GM18505 (cell line): ENCODE results near the gene NFIB.

Experiments
- ATAC-seq: cut with Tn5 transposase; IDR thresholded peaks from one replicate; pipeline ENCODE4 v1.9.1; 2021; ENCODE audit not compliant: unreplicated experiment
- POLR2A ChIP-seq: IDR thresholded peaks from 4 replicates; pipeline ENCODE4 v1.6.1; 2011; ENCODE audit warnings: borderline replicate concordance; ENCODE audit not compliant: insufficient read depth, insufficient read length; ENCODE audit errors: extremely low read depth

The NFIB gene

DNA sequence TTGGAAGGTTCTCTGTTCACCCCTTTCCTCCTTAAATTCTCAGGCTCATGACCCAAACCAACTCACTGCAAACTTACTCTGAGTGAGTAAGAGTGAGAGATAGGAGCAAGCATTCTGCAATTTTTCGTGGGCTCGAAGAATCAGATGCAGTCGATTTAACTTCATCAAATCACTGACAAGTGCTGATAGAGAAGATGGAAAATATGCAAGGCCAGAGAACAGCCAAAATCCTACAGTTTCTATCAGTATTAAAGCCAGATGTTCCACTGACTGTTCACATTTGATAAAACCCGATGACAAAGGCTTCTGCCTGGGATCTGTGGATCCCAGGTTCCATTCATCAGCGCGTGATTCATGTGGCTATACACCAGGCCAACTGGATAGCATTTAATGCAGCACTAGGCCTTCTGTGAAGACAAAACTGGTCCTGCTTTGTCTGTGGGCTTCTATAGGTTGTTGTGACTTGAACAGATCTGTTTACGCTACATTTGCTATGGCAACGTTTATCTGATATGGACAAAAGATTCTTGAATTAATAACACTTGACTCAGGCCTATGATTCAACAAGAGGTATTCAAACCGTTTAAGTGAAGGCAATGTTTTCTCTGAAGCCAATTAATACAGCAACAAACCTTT lies 251.2 kb downstream of the NFIB start:
- no peak for ATAC-seq

DNA sequence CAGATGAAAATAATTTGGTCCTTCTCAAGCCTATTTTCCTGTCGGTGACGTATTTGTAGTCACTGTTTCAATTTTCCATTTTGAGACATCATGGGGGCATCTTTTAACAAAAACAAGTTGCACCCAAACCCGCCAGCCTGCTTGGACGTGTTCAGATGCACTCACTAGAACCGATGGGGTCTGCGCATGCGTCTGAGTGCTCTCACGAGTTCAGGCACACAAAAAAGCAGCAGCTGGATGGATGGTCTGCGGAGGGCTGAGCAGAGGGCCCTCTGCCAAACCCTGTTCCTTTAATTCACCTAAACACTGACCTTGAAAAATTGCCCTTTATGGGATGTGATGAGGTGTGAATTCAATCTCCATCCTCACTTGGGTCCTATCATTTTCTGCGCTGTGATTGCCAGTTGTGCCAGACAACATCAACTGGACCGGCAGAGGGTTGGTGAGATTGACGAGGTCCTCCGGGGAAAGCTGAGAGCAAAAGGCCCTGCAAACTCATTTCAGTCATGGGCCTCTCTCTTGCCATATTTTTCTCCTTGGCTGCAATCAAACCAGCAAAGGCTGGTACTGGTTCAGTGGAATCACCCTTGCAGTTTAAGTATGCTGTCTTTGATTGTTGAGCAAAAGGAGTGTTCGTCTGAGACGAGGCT lies 251.9 kb downstream of the NFIB start:
- TF ChIP-seq POLR2A: no peak
- ATAC-seq: no peak

More for the DNA sequence above, 251.2 kb downstream of the NFIB start:
- no peak for TF ChIP-seq POLR2A

GRCh38 chr9:14058325-14058688 lies 255.6 kb downstream of the NFIB start:
- no peak for TF ChIP-seq POLR2A
- no peak for ATAC-seq

DNA sequence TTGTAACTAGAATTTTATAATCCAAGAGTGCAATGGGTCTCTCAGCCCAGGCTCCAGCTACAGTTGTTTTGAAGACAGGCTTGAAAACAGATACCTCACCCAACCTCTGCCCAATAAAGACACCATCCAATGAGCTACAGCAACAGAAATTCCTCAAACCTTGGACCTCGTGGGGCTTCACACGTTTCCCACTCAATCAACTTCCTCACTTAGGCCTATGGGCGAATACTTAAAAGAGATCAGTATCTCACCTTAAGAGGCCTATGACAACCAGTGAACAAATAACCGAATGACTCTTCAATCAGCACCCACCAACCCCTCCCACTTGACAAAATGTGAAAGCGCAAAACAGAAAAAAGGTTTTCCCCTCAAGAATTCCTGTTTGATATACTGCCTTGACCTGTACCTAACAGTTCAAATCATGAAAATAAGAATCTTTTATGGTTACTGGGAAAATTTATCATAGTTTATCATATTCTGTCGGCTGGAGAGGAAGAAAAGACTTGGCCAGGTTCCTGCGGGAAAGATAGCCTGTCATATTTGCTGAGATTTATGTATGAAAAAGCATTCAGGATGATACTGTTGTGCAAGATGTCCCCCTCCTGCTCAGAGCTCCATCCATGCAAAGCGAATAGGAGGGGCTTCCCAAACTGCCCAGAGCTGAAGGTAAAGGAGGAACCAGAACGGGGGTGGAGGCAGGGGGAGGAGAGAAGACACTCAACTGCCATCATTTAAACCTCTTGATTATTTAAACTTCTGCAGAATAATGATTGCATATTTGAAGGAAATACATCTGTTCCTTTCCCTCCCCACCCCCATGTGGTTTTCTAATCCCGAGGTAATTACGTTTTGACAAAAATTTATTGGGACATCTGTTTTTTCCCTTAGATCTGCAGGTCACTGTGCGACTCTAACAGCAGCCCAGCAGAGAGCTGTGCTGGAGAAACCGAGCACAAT lies 256.3 kb downstream of the NFIB start:
- no peak for ATAC-seq
- no peak for TF ChIP-seq POLR2A

DNA sequence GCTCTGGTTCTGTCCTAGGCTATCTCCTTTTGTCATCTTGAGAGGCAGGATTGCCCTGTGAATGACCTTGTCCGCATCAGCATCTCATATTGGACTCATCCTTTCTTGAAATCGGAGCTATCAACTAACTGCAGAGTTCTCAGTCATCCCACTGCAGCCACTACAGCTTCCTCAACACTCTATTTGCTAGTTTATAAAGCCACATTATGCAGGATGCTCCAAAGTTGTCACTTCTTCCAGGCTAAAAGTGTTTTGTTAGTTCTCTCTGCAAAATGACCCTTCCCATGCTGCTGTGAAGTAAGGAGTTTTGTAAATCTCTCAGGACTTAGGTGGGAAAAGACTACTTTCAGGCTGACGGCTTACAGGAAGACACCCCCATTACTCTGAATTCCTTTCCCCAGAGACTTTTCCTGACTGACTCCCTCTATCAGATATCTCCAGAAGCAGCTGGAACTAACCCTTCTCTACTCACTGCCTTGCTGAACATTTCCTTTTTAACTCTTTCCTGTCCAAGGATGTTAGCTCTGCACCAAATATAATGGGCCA lies 257.6 kb downstream of the NFIB start:
- ATAC-seq: no peak
- TF ChIP-seq POLR2A: no peak

- TF ChIP-seq POLR2A: no peak
- ATAC-seq: no peak
These were observed 259.8 kb downstream of the NFIB start for GRCh38 chr9:14054096-14054495.

- TF ChIP-seq POLR2A: no peak
- ATAC-seq: no peak
These were observed 261.6 kb downstream of the NFIB start for GRCh38 chr9:14052359-14052758.

DNA sequence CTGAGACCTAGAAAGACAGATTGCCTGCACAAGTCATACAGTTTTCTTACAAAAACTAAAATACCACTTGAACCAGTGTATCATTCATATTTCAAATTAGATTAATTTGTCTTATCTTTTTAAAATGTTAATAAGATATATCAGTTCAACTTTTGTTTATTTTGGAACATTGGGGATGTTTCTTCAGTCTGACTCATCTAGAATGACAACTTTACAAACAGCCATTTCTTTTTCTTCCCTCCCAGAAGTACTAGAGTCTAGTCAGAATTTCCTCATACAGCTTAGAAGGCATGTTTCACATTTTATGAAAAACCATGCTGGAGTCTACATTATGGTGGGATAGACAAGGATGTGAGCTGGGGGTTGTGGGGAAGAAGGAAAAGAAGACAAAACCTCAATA lies 262.5 kb downstream of the NFIB start:
- no peak for ATAC-seq
- TF ChIP-seq POLR2A: no peak

- no peak for TF ChIP-seq POLR2A
- no peak for ATAC-seq
These were observed 270.5 kb downstream of the NFIB start for GRCh38 chr9:14043483-14043882.

GRCh38 chr9:14037331-14037730 lies 276.6 kb downstream of the NFIB start:
- TF ChIP-seq POLR2A: no peak
- ATAC-seq: no peak

GRCh38 chr9:14033067-14033466 lies 280.9 kb downstream of the NFIB start:
- TF ChIP-seq POLR2A: no peak
- no peak for ATAC-seq
